DND-41 (cell line): Measurements from ENCODE around the gene DNAH3.

ENCODE experiments used
- CTCF ChIP-seq: IDR thresholded peaks from 2 replicates; pipeline ENCODE4 v1.5.1; 2012; ENCODE audit warnings: borderline replicate concordance, low read length, moderate library complexity, mild to moderate bottlenecking; ENCODE audit not compliant: poor library complexity, severe bottlenecking; ENCODE audit errors: extremely low read depth
- EZH2 ChIP-seq: IDR thresholded peaks from 3 replicates; pipeline ENCODE4 v1.6.1; 2012; ENCODE audit warnings: borderline replicate concordance, low read depth, mild to moderate bottlenecking, moderate library complexity, low read length, inconsistent platforms; ENCODE audit not compliant: severe bottlenecking

GRCh38 chr16:20987049-20987448 lies 163.6 kb downstream of the DNAH3 start:
- TF ChIP-seq CTCF (no peak), EZH2 (no peak)
